ENCODE measurements around the gene SPOCK2. TPM values are rescaled to one million over a fixed set of nuclear protein-coding genes. Genes with fewer than 3 reads are reported as not detected.

Gene SPOCK2
- total RNA-seq, 1 donor from 2014 or later, result 8.6 TPM

DNA sequence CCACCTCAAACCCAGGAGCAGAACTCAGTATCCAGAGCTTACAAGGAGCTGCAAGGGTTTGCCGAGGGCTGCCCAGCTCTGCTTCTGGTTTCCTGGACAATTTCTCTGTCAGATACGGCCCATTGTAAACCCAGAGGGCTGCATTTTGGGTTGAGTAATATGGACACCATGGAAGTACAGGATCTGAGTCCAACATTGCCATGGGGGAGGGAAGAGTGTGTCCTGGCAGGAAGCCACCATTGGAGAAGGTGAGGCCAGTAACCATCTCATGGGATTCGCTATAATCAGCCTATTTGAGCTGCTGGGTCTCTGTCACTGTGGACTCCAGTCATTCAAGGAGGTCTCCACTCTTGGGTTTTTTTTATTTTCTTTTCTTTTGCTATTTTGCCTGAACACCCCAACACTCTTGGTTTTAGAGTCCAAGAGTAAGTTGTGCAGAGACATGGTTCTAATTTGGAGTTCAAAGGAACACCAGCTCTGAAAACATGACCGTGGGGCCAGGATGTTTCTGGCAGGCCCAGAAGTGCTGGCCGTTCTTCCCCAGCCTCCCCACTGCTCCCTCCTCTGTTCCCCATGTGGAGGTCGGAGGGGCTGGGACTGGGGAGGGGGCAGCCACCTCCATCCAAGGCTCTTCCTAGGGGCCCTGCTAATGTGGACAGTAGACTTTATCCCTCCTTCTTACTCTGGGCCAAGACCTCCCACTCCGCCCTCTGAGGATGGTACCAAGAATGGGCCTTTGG is 77.9 kb downstream of the SPOCK2 start:
- intact Hi-C loops (cut with micrococcal nuclease), result no loop called here
- Histone ChIP-seq H3K4me3 (no peak overlapping the region), H3K27me3 (ENCODE audit: low read depth) (no peaks in the 10 kb centered on the region), H3K9me3 (replicated peaks) (no peaks in the 10 kb centered on the region), H3K36me3 (peaks cover 31% of the 10 kb centered on the region), H3K27ac (replicated peaks) (peak overlapping the region; percentile 92), H3K4me1 (peaks cover 92% of the 10 kb centered on the region)
- no peak for DNase-seq
- TF ChIP-seq, protein P1, sequence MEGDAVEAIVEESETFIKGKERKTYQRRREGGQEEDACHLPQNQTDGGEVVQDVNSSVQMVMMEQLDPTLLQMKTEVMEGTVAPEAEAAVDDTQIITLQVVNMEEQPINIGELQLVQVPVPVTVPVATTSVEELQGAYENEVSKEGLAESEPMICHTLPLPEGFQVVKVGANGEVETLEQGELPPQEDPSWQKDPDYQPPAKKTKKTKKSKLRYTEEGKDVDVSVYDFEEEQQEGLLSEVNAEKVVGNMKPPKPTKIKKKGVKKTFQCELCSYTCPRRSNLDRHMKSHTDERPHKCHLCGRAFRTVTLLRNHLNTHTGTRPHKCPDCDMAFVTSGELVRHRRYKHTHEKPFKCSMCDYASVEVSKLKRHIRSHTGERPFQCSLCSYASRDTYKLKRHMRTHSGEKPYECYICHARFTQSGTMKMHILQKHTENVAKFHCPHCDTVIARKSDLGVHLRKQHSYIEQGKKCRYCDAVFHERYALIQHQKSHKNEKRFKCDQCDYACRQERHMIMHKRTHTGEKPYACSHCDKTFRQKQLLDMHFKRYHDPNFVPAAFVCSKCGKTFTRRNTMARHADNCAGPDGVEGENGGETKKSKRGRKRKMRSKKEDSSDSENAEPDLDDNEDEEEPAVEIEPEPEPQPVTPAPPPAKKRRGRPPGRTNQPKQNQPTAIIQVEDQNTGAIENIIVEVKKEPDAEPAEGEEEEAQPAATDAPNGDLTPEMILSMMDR (IDR thresholded peaks at IDR 0.05; ENCODE audit: borderline replicate concordance), result no peak

DNA sequence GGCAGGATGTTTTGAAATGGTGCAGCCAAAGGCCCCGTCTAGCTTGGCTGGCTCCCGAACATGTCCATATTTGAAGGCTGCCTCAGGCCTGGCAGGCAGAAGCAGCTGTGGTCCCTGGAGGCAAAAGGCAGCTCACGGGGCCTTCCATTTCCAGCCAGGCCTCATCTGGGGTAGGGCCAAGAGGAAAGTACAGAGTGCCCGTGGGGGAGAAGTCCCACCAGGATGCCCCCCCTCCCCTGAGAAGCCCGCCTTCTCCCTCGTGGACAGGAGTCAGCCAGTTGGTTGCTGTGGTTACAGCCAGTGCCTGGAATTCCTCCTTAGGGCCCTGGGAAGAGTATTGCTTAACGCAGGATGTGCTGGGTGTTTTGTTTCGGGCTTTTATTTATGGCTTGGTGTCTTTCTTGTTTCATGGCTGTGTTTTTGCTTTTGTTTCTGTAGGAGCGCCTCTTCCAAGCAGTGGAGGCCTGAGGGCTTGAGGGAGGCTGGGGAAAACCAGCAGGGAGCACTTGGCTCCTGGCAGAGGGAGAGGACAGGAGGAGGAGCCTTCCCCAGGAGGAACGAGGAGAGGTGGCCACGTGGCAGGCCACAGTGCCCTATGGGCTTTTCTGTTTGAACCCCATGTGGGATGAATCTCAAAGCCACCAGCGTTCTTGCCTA is 78.8 kb downstream of the SPOCK2 start:
- intact Hi-C loops (cut with micrococcal nuclease), result no loop called here
- Histone ChIP-seq H3K9me3 (replicated peaks) (no peaks in the 10 kb centered on the region), H3K27me3 (ENCODE audit: low read depth) (no peaks in the 10 kb centered on the region), H3K4me3 (peak overlapping the region; percentile 8), H3K27ac (replicated peaks) (peak overlapping the region; percentile 92), H3K4me1 (peaks cover 84% of the 10 kb centered on the region), H3K36me3 (peaks cover 31% of the 10 kb centered on the region)
- TF ChIP-seq, protein P1 (IDR thresholded peaks at IDR 0.05; ENCODE audit: borderline replicate concordance), result no peak
- peak; percentile 85 for DNase-seq

DNA sequence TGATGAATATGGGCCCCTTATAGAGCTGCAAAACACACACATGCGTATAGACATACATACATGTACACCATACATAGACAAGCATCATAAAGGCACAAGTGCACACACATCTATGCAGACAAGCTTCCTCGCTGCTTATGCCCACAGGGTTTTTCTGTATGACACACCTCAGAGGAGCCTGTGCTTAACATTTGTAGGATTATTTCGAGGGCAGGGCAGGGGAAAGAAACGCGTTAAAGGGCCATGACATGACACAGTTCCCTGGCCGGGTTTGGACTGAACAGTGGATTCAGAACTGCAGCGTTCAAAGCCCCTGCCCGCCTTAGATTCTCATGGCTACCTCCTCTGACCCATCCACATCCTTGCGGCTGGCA is 79.3 kb downstream of the SPOCK2 start:
- H3K27ac ChIP-seq (replicated peaks), result peak overlapping the region; percentile 92
- intact Hi-C loops (cut with micrococcal nuclease), result no loop called here
- H3K4me1 ChIP-seq, result peaks cover 79% of the 10 kb centered on the region
- H3K9me3 ChIP-seq (replicated peaks), result no peaks in the 10 kb centered on the region
- TF ChIP-seq, protein P1 (IDR thresholded peaks at IDR 0.05; ENCODE audit: borderline replicate concordance), result no peak
- no peaks in the 10 kb centered on the region for H3K27me3 ChIP-seq (ENCODE audit: low read depth)
- DNase-seq, result no peak
- peaks cover 31% of the 10 kb centered on the region for H3K36me3 ChIP-seq
- H3K4me3 ChIP-seq, result no peak overlapping the region

Other genes starting within 250 kb of the SPOCK2 start
- gene PSAP, start 237.3 kb downstream of the SPOCK2 start, total RNA-seq, result 1,672 TPM
- 18.0 TPM for gene CHST3, start 124.2 kb downstream of the SPOCK2 start, total RNA-seq
- gene ANAPC16, start 127.5 kb upstream of the SPOCK2 start, total RNA-seq, result 256 TPM
- 37.0 TPM for gene ASCC1, start 127.7 kb upstream of the SPOCK2 start, total RNA-seq
- 66.3 TPM for gene DDIT4, start 185.4 kb upstream of the SPOCK2 start, total RNA-seq